Sciatic nerve (tissue), 2 donors: ENCODE data around the gene CHST11. TPM values are rescaled to one million over a fixed set of nuclear protein-coding genes. Genes with fewer than 3 reads are reported as not detected.
"Not testable (repeated sequence)": the region's sequence is repeated elsewhere in the genome, so short reads cannot be mapped to it uniquely, and the experiment has no call there.

Source experiments
- ATAC-seq: fragments of 200-7000 bp; cut with Tn5 transposase; one replicate; pipeline ENCODE4 v1.9.1; 2020; ENCODE audit warnings: mild to moderate bottlenecking, moderate library complexity
- DNase-seq: peaks from one replicate; pipeline ENCODE4 v3.0.0-alpha.2; 2020; ENCODE audit warnings: low spot score
- intact Hi-C: fragments of 100-400 bp; cut with DNase I; formaldehyde crosslinking; loops from one replicate; pipeline ENCODE4 v1.14.2; 2022
- total RNA-seq: library from RNA; stranded (reverse); fragmentation: NEBNext Ultra II Directional; extraction: Animal tissue kit (Norgen Biotek cat#: 25700); gene quantifications from one replicate; pipeline ENCODE4 v1.2.1, GENCODE V29; 2021
- donor health status: DM: no; HTN: no; CAD: no.
- donor health status: DM: no; HTN: no; CAD: no.

CHST11 gene
- total RNA-seq, 1 donor from 2014 or later = 19.2 TPM

DNA sequence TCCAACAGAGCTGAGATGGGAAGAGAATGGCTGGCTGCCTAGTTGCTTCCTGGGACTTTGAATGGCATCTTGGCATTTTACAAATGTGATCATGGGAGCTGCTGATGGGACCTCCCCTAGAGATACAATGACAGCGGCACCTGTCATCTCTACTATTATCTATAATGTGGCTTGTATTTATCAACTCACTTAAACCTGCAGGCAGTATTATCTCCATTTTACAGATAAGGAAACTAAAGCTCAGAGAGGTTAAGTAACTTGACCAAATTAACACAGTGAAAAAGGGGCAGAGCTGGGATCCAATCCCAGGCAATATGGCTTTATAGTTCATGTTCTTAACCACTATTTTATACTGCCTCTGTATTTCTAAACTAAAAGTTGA is 111.7 kb downstream of the CHST11 start:
- intact Hi-C loops = no loop called here
- DNase-seq = no peak
- ATAC-seq = no peak

DNA sequence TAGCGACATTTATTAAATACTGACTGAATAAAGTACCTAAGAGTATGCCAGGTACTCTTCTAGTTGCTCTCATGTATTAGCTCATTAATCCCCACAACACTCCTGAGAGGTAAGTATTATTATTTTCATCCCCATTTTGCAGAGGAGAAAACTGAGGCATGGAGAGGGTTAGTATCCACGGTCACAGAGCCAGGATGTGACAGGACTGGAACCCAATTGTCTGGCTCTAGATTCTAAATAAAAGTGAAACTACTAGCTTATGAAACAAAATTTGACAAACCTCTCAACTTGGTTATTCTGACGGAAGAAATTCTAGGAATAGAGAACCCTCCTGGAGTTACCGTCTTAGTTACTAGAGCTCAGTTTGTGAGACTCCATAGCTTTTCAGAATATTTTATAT is 112.2 kb downstream of the CHST11 start:
- DNase-seq (no peak), ATAC-seq (no peak)
- intact Hi-C loops = no loop called here

- intact Hi-C loops = no loop called here
- DNase-seq (no peak), ATAC-seq (peak; percentile 65)
These were observed 112.8 kb downstream of the CHST11 start for GRCh38 chr12:104569346-104570173.

- no peak for DNase-seq
- intact Hi-C loops = no loop called here
- ATAC-seq = peak; percentile 20
These were observed 113.6 kb downstream of the CHST11 start for GRCh38 chr12:104570174-104570907.

- intact Hi-C loops = no loop called here
- ATAC-seq (no peak), DNase-seq (no peak)
These were observed 114.6 kb downstream of the CHST11 start for GRCh38 chr12:104571328-104571727.

DNA sequence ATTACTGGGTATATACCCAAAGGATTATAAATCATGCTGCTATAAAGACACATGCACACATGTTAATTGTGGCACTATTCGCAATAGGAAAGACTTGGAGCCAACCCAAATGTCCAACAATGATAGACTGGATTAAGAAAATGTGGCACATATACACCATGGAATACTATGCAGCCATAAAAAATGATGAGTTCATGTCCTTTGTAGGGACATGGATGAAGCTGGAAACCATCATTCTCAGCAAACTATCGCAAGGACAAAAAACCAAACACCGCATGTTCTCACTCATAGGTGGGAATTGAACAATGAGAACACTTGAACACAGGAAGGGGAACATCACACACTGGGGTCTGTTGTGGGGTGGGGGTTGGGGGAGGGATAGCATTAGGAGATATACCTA is 117.6 kb downstream of the CHST11 start:
- intact Hi-C loops, DNase-seq, ATAC-seq: not testable (repeated sequence)

GRCh38 chr12:104574758-104575157 is 118.0 kb downstream of the CHST11 start:
- DNase-seq, intact Hi-C loops, ATAC-seq: not testable (repeated sequence)

DNA sequence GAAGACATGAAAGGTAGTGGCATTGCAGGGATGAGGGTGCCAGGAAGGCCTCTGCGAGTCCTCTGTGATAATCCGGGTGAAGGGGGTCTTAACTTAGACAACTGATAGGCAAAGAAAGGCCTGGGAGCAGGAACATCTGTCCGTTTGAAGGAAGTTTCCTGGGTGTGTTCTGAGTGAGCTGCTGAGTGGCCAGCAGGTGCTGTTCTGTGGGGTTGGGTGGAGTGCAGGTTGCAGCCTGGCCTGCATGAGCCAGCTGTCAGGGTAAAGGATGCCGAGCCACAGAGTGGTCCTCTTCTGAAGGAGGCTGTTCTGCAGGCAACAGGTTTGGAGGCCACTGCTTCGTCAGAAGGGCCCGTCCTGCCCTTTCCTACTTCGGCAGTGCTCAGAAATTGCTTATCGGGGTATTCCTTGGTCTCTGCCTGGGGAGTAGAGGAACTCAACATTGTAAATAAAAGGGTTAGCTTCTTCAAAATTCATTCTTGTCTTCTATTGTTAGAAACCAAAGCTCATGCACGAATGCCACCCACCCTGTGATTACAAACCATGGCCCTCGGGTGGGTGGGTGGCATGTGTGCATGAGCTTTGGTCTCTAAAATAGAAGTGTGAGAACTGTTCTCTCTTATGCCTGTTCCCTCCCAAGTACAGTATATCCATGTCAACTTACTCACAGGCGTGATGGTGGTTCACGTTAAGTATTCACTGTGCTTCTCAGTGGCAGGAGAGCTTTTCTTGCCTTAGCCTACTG is 118.9 kb downstream of the CHST11 start:
- intact Hi-C loops = no loop called here
- ATAC-seq = no peak
- DNase-seq = no peak

DNA sequence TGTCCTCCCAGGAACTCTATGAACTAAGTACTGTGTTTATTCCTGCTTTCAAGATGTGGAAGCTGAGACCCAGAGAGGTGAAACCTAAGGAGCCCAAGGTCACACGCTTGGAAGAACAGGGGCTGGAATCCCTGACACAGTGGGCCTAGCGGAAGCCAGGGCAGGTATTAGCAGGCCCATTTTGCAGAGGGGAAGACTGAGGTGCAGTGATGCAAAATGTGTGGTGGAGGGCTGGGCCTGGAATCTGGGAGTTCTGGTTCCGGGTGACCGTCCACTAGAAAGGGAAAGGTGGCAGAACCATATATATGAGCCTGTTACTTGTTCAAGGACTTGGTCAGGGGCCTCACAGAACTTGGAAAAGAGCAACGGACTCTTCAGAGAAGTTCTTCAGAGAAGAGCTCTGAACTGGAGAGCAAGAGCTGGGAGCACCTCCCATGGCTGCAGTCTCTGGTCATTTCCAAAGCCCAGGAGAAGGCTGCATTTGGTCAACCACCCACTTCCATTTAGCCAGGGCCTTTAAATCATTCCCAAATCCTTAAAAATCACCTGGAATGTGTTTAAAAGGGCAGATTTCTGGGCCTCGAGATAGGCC is 119.5 kb downstream of the CHST11 start:
- ATAC-seq (no peak), DNase-seq (no peak)
- intact Hi-C loops = no loop called here

DNA sequence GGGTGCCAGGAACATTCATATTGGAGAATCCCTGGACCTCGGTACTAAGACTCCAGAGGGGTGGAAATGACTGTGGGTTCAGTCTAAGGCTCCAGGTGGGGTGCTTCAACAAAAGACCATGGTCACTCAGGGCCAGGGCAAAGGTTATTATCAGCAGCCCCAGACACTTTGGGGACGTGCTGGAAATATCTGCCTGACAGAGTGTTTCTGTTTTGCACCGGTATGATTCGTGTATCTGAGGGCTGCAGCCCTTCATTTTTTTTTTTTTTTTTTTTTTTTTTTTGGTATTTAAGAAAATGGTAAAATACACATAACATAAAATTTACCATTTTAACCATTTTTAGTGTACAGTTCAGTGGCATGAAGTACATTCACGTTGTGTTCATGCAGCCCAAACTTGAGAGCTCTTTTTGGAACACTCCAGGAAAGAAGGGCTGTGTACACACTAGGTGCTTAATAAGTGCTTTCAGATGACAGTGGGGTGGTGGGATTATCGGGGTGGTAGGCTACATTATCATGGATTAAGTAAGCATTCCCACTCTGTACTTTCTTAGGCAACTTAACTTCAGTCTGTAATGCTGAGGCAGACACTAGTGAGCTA is 120.3 kb downstream of the CHST11 start:
- intact Hi-C loops = no loop called here
- no peak for ATAC-seq
- DNase-seq = no peak

DNA sequence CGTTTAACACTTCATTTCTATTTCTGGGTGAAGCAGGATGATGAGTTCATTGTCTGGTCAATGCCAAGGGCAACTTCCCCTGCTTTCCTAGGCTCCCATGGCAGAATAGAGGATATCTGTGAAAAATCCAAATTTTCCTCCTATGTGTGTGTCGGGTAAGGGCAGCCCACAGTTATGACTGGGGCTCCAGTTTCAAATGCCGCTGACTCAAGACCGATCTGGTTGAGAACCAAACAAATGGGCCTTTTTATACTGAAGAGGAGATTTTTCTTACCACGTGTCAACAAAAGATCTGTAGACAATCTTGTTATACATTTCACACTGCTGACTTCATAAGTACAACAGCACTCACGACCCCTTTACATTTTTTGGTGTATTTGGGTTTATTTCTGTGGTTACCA is 120.8 kb downstream of the CHST11 start:
- ATAC-seq (no peak), DNase-seq (no peak)
- intact Hi-C loops = no loop called here

GRCh38 chr12:104578453-104578852 is 121.7 kb downstream of the CHST11 start:
- DNase-seq = no peak
- no peak for ATAC-seq
- intact Hi-C loops = no loop called here

- no peak for DNase-seq
- intact Hi-C loops = no loop called here
- ATAC-seq = no peak
These were observed 123.2 kb downstream of the CHST11 start for GRCh38 chr12:104579718-104580495.

GRCh38 chr12:104581005-104581570 is 124.3 kb downstream of the CHST11 start:
- ATAC-seq (no peak), DNase-seq (no peak)
- intact Hi-C loops = no loop called here

DNA sequence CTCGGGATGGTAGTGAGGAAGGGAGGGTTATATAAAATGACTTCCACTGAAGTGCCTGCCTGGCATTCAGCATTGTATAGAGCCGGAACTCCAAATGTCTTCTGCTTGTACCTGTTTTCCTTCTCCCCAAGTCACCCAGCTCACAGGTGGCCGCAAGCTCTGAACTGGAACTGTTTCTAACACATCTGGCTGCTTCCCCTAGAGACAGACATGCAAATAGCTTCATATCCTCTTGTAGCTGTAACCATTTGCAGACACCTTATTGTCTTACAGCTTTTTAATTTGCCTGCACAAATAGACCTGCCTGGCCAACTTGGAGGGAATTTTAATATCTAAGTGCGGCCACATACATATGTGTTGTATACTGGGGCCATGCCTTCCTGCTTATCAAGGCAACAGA is 126.0 kb downstream of the CHST11 start:
- intact Hi-C loops = no loop called here
- no peak for DNase-seq

DNA sequence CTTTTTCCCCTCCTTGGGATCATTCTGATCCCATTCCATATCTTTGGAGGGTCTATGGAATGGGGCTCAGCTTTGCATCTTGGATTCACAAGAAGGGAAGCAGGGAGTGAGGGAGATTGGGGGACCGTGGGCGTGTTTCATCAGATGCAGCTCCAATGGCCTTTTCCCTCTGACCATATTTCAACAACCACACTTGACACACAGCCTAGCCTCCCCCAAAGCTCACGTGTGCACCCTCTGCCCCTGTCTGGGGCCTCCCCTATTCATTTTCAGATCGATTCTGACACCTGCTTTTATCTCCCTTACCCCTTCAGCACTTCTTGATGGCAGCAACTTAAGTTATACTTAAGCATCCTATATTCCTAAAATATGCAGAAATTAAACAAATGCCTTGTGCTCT is 126.6 kb downstream of the CHST11 start:
- intact Hi-C loops = no loop called here
- DNase-seq = no peak
- no peak for ATAC-seq

More for the DNA sequence above, 126.0 kb downstream of the CHST11 start:
- no peak for ATAC-seq

GRCh38 chr12:104585448-104586055 is 128.8 kb downstream of the CHST11 start:
- no peak for ATAC-seq
- intact Hi-C loops = no loop called here
- no peak for DNase-seq
